Measurements from ENCODE around the gene VPS9D1.

The VPS9D1 gene

DNA sequence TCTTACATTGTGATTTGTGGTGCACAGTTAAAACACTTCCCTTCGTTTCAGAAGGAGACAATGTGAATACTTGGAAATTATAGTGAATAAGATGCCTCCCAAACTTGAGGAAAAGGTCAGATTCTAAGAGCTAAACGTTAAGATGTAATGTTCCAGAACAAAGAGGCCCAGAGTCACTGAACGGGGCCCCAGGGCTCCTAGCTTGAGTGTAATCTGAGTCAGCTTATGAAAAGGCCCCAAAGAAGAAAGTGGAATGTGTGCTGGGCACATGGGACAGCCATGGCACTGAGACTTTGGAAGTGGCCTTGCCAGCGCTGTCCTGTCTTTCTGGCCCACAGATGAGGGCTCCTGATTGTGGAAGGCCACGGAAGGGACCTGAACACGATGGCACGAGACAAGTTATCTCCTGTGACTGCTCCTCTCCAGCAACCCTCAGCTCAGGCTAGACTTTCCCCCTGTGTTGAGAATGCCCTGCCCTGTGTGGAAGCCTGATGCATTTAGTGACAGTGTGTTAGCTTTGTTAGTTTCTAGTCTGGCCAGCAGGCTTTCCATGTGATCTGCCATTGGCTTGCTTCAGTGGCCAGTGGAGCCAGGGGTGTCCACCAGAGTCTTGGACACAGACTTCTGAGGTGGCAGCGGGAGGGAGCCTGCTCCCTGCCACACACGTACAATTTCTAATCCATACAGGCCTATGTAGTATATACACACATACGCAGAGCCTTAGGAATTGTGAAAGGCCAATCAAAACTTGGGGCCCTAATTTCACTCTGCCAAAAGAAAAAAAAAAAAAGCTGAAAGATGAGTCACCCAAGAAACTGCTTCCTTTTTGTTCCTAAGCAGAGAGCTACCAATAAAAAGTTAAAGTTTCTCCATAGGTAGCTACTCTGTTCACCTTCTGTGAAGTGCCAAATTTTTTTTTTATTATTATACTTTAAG is 49.9 kb downstream of the VPS9D1 start:
- no peak for TF ChIP-seq EZH2 (IDR thresholded peaks at IDR 0.05; ENCODE audit: borderline replicate concordance, low read length)
- TF ChIP-seq, protein P1, sequence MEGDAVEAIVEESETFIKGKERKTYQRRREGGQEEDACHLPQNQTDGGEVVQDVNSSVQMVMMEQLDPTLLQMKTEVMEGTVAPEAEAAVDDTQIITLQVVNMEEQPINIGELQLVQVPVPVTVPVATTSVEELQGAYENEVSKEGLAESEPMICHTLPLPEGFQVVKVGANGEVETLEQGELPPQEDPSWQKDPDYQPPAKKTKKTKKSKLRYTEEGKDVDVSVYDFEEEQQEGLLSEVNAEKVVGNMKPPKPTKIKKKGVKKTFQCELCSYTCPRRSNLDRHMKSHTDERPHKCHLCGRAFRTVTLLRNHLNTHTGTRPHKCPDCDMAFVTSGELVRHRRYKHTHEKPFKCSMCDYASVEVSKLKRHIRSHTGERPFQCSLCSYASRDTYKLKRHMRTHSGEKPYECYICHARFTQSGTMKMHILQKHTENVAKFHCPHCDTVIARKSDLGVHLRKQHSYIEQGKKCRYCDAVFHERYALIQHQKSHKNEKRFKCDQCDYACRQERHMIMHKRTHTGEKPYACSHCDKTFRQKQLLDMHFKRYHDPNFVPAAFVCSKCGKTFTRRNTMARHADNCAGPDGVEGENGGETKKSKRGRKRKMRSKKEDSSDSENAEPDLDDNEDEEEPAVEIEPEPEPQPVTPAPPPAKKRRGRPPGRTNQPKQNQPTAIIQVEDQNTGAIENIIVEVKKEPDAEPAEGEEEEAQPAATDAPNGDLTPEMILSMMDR (IDR thresholded peaks at IDR 0.05; ENCODE audit: low read length), result no peak
- Histone ChIP-seq H3K27ac (ENCODE audit: low read depth, low read length, poor library complexity, severe bottlenecking) (no peak overlapping the region), H3K9ac (ENCODE audit: low read length) (no peak overlapping the region), H4K20me1 (ENCODE audit: insufficient read depth, low read length) (no peaks in the 10 kb centered on the region), H3F3A (ENCODE audit: insufficient read depth, low read length) (no peaks in the 10 kb centered on the region), H2AFZ (ENCODE audit: low read length) (no peak overlapping the region), H3K79me2 (ENCODE audit: insufficient read depth, low read length) (no peaks in the 10 kb centered on the region), H3K27me3 (ENCODE audit: insufficient read depth, low read length) (no peaks in the 10 kb centered on the region), H3K9me2 (ENCODE audit: low read depth, low read length) (no peaks in the 10 kb centered on the region), H3K4me1 (ENCODE audit: insufficient read depth, low read length, severe bottlenecking) (no peaks in the 10 kb centered on the region), H3K36me3 (ENCODE audit: insufficient read depth, low read length) (peaks cover 7% of the 10 kb centered on the region; the same call in 1 of the 2 replicates), H3K4me2 (ENCODE audit: low read length) (no peak overlapping the region), H3K4me3 (ENCODE audit: low read depth, low read length, poor library complexity, severe bottlenecking) (no peak overlapping the region), H3K9me3 (ENCODE audit: low read length) (0 out of 2 replicates have a peak, but pooled peaks cover 13% of the 10 kb centered on the region)

GRCh38 chr16:89669755-89670154 is 50.9 kb downstream of the VPS9D1 start:
- no peaks in the 10 kb centered on the region for H3F3A ChIP-seq (ENCODE audit: insufficient read depth, low read length)
- no peak overlapping the region for H3K9ac ChIP-seq (ENCODE audit: low read length)
- H3K36me3 ChIP-seq (ENCODE audit: insufficient read depth, low read length), result peaks cover 17% of the 10 kb centered on the region; the same call in 1 of the 2 replicates
- no peak overlapping the region for H3K27ac ChIP-seq (ENCODE audit: low read depth, low read length, poor library complexity, severe bottlenecking)
- no peaks in the 10 kb centered on the region for H3K9me2 ChIP-seq (ENCODE audit: low read depth, low read length)
- TF ChIP-seq, protein P1 (IDR thresholded peaks at IDR 0.05; ENCODE audit: low read length), result no peak
- TF ChIP-seq EZH2 (IDR thresholded peaks at IDR 0.05; ENCODE audit: borderline replicate concordance, low read length), result no peak
- no peak overlapping the region for H3K4me2 ChIP-seq (ENCODE audit: low read length)
- no peaks in the 10 kb centered on the region for H4K20me1 ChIP-seq (ENCODE audit: insufficient read depth, low read length)
- no peaks in the 10 kb centered on the region for H3K4me1 ChIP-seq (ENCODE audit: insufficient read depth, low read length, severe bottlenecking)
- H2AFZ ChIP-seq (ENCODE audit: low read length), result no peak overlapping the region
- 0 out of 2 replicates have a peak, but pooled peaks cover 13% of the 10 kb centered on the region for H3K9me3 ChIP-seq (ENCODE audit: low read length)
- H3K79me2 ChIP-seq (ENCODE audit: insufficient read depth, low read length), result no peaks in the 10 kb centered on the region
- H3K27me3 ChIP-seq (ENCODE audit: insufficient read depth, low read length), result no peaks in the 10 kb centered on the region
- no peak overlapping the region for H3K4me3 ChIP-seq (ENCODE audit: low read depth, low read length, poor library complexity, severe bottlenecking)

DNA sequence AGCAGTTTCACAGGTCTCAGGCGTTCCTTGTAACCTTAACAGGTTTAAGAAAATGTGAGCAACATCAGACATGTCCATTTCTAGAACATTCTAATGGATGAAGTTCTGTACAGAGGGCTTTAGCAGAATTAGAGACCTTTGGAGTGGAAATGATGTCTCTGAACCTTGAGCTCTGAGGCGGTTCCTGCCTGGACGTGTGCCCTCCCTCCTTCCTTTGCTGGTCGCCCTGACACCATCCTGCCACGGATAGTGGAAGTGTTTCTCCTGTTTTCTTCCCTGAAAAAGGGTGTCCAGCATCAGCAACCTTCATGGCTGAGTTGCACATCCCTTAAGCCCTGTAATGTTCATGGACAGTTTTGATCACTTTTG is 51.9 kb downstream of the VPS9D1 start:
- H3K36me3 ChIP-seq (ENCODE audit: insufficient read depth, low read length), result peaks cover 23% of the 10 kb centered on the region
- TF ChIP-seq, protein P1 (IDR thresholded peaks at IDR 0.05; ENCODE audit: low read length), result no peak
- TF ChIP-seq EZH2 (IDR thresholded peaks at IDR 0.05; ENCODE audit: borderline replicate concordance, low read length), result no peak
- 0 out of 2 replicates have a peak, but pooled peaks cover 13% of the 10 kb centered on the region for H3K9me3 ChIP-seq (ENCODE audit: low read length)
- H3K27ac ChIP-seq (ENCODE audit: low read depth, low read length, poor library complexity, severe bottlenecking), result no peak overlapping the region
- no peaks in the 10 kb centered on the region for H3K27me3 ChIP-seq (ENCODE audit: insufficient read depth, low read length)
- no peaks in the 10 kb centered on the region for H3K4me1 ChIP-seq (ENCODE audit: insufficient read depth, low read length, severe bottlenecking)
- no peaks in the 10 kb centered on the region for H3K9me2 ChIP-seq (ENCODE audit: low read depth, low read length)
- H3K9ac ChIP-seq (ENCODE audit: low read length), result no peak overlapping the region
- H3K4me3 ChIP-seq (ENCODE audit: low read depth, low read length, poor library complexity, severe bottlenecking), result no peak overlapping the region
- no peaks in the 10 kb centered on the region for H4K20me1 ChIP-seq (ENCODE audit: insufficient read depth, low read length)
- no peak overlapping the region for H3K4me2 ChIP-seq (ENCODE audit: low read length)
- H2AFZ ChIP-seq (ENCODE audit: low read length), result no peak overlapping the region
- H3K79me2 ChIP-seq (ENCODE audit: insufficient read depth, low read length), result no peaks in the 10 kb centered on the region
- no peaks in the 10 kb centered on the region for H3F3A ChIP-seq (ENCODE audit: insufficient read depth, low read length)

All from OCI-LY1 (cell line).